Measurements from ENCODE around the gene STRIP2.

- TF ChIP-seq ZBTB7A (CRISPR knock-in tag; IDR thresholded peaks at IDR 0.05) (no peak), ZNF343 (CRISPR knock-in tag; IDR thresholded peaks at IDR 0.05) (no peak), JUN (CRISPR knock-in tag; IDR thresholded peaks at IDR 0.05) (no peak)
Observed at GRCh38 chr7:129389829-129390228, 44.4 kb upstream of the STRIP2 start.
